ENCODE results near the gene F7.
"Not testable (repeated sequence)": the region's sequence is repeated elsewhere in the genome, so short reads cannot be mapped to it uniquely, and the experiment has no call there.

The F7 gene

DNA sequence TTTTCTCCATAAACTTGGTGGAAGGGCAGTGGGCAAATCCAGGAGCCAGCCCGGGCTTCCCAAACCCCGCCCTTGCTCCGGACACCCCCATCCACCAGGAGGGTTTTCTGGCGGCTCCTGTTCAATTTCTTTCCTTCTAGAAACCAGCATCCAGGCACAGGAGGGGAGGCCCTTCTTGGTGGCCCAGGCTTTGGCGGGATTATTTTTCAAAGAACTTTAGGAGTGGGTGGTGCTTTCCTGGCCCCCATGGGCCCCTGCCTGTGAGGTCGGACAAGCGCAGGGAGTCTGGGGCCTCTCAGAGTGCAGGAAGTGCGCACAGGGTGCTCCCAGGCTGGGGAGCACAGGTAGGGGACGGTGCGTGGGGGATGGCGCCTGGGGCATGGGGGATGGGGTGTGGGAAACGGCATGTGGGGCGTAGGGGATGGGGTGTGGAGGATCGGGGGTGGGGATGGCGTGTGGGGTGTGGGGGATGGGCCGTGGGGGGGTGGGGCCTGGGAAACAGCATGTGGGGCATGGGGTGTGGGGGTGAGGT lies 396 bp downstream of the F7 start:
- no peak for FAIRE-seq

DNA sequence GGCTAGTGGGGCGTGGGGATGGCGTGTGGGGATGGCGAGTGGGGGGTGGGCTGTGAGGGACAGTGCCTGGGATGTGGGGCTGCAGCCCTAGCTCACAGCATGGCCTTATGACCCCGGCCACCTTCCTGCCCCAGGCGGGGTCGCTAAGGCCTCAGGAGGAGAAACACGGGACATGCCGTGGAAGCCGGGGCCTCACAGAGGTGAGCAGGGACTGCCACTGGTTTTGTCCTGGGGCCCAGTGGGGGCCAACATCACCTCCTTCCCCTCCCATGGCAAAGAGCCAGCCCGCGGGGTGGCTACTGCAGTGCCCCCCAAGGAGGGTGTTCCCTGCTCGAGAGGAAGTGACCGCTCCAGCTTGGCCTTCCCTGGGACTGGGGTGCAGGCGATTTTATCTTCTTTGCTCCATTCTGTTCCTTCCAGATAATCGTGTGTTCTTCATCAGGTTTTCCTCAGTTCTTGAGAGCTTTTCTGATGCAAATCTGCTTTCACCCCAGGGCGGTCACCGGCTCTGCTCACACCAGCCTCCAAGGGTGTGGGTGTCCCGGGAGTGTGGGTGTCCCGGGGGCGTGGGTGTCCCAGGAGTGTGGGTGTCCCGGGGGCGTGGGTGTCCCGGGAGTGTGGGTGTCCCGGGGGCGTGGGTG lies 1.2 kb downstream of the F7 start:
- FAIRE-seq, result no peak

DNA sequence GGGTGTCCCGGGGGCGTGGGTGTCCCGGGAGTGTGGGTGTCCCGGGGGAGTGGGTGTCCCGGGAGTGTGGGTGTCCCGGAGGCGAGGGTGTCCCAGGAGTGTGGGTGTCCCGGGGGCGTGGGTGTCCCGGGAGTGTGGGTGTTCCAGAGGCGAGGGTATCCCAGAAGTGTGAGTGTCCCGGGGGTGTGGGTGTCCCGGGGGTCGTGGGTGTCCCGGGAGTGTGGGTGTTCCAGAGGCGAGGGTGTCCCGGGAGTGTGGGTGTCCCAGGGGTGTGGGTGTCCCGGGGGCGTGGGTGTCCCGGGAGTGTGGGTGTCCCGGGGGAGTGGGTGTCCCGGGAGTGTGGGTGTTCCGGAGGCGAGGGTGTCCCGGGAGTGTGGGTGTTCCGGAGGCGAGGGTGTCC lies 2.9 kb downstream of the F7 start:
- FAIRE-seq, result not testable (repeated sequence)

DNA sequence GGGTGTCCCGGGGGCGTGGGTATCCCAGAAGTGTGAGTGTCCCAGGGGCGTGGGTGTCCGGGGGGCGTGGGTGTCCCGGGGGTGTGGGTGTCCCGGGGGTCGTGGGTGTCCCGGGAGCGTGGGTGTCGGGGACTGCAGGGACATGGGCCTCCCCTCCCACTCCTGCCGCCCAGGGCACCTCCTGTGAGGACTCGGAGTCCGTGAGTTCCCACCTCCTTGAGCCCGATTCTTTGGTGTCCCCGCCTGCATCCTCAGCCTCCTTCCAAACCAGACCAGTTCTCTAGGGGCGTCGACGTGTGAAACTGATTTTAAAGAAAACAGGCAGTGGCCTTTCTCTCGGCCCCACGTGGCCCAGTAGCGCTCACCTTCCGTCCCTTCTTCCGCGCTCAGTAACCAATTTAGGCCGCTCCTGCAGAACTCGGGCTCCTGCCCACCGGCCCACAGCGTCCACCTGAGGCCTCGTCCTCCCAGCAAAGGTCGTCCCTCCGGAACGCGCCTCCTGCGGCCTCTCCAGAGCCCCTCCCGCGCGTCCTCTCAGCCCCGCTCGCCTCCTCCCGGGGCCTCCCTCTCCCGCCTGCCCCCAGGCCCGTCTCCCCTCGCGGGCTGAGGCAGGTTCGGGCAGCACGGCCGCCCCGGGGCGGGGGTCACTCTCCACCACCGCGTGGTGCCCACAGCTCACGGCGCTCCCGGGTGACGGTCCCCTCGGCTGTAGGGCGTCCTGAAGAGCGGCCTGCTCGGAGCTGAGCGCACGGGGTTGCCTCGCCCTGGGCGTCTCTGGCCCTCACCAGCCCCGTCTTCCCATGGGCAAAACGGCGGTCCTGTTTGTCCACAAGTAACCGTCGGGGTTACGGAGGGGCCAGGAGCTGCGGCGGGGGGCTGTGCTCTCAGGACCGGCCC lies 3.8 kb downstream of the F7 start:
- FAIRE-seq, result no peak

DNA sequence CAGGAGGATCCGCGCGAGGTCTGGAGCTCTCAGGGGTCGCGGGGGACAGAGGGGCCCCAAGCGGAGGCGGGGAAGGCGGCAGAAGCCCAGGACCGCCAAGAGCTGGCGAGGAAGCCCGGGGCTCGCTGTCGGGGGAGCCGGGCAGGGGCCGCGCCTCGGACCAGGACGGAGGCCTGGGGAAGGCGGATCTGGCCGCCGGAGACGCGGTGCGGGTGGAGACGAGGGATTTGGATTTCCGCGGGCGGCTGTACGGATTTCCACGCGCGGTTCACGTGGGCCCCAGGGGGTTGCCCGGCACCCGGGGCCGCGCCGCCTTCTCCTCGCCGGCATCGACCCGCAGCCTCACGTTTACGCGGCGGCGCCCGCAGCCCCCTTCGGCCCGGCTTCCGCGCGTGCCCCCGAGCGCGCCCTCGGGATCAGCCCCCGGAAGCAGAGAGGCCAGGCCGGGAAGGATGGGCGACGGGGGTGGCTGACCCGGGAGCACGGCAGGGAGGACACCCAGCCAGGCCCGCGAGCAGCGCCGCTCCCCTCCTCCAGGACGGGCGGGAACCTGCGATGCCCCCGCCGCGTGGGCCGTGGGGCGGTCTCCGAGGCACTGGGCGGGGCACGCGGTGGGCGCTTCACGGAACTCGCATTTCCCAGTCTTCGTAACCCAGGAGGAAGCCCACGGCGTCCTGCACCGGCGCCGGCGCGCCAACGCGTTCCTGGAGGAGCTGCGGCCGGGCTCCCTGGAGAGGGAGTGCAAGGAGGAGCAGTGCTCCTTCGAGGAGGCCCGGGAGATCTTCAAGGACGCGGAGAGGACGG lies 4.7 kb downstream of the F7 start:
- no peak for FAIRE-seq

DNA sequence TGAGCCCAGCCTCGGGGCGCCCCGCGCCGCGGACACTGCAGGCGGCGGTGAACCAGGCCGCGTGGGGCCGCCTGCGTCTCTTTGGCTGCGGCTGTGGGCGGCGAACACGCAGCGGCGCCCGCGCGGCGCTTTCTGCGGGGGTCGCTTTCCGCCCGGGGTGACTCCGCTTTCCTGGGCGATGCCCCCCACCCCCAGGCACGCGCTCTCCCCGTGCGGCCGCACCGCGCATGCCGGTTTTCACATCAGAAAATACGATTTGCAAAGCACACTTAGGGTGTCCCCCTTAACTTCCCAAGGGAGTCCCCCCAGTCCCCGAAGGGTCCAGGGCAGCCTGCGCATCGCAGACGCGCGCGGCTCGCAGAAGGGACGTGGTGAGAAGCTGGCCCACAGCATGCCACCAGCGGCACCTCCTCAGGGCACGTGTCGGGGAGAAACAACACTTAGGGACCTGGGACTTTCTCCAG lies 5.3 kb downstream of the F7 start:
- FAIRE-seq, result no peak

DNA sequence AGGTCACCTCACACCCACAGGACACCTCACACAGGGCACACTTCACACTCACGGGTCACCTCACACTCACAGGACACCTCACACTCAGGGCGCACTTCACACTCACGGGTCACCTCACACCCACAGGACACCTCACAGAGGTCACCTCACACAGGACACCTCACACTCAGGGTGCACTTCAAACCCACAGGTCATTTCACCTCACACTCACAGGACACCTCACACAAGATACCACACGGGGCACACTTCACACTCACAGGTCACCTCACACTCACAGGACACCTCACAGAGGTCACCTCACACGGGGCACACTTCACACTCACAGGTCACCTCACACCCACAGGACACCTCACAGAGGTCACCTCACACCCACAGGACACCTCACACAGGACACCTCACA lies 6.2 kb downstream of the F7 start:
- not testable (repeated sequence) for FAIRE-seq

DNA sequence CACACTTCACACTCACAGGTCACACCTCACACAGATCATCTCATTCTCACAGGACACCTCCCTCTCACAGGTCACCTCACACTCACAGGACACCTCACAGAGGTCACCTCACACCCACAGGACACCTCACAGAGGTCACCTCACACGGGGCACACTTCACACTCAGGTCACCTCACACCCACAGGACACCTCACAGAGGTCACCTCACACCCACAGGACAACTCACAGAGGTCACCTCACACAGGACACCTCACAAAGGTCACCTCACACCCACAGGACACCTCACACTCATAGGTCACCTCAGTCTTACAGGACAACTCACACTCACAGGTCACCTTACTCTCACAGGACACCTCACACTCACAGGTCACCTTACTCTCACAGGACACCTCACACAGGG lies 6.9 kb downstream of the F7 start:
- not testable (repeated sequence) for FAIRE-seq

DNA sequence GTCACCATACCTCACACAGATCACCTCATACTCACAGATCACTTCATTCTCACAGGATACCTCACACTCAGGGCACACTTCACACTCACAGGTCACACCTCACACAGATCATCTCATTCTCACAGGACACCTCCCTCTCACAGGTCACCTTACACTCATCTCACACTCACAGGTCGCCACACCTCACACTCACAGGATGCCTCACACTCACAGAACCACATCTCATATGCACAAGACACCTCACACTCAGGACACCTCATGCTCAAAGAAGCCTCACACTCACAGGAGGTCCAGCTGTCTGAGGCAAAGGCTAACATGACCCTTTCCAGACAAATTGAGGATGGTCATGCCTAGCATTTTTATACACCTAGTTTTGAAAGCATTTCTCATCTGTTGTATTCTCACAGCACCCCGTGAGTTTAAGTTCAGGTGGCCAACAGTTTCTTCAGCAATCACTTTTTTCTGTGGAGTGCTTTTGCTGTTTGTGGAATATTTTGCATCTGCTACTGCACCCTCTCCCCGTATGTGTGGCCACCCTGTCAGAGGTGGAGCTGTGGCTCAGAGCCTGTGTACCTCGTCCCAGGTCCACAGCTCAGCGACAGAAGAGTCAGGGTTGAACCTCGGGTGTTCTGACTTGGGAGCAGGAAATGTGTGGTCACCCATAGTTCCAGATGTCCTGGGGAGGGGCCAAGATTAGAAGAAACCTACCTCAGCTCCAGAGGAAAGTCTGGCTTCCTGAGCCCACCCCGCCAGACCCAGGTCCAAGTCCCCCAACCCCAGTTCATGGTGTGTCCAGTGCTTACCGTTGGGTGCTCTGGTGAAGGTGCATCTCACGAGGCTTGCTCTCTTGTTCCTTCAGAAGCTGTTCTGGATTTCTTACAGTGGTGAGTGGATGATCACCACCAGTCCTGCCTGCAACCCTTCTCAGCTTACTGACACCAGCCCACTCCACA lies 7.6 kb downstream of the F7 start:
- FAIRE-seq, result no peak

DNA sequence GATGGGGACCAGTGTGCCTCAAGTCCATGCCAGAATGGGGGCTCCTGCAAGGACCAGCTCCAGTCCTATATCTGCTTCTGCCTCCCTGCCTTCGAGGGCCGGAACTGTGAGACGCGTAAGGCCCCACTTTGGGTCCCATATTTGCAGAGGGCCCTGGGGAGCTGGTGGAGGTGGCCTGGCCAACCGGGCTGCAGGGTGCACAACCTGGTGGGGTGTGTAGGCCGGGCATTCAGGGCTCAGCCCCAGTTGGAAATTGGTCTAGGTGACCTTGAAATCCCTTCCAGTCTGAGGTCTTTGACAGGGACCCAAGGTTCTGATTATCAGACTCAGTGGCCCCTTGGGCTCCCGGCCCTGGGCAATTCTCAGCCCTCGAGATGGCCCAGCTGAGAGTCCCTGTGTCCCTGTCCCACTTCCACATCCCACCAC lies 8.3 kb downstream of the F7 start:
- no peak for FAIRE-seq

DNA sequence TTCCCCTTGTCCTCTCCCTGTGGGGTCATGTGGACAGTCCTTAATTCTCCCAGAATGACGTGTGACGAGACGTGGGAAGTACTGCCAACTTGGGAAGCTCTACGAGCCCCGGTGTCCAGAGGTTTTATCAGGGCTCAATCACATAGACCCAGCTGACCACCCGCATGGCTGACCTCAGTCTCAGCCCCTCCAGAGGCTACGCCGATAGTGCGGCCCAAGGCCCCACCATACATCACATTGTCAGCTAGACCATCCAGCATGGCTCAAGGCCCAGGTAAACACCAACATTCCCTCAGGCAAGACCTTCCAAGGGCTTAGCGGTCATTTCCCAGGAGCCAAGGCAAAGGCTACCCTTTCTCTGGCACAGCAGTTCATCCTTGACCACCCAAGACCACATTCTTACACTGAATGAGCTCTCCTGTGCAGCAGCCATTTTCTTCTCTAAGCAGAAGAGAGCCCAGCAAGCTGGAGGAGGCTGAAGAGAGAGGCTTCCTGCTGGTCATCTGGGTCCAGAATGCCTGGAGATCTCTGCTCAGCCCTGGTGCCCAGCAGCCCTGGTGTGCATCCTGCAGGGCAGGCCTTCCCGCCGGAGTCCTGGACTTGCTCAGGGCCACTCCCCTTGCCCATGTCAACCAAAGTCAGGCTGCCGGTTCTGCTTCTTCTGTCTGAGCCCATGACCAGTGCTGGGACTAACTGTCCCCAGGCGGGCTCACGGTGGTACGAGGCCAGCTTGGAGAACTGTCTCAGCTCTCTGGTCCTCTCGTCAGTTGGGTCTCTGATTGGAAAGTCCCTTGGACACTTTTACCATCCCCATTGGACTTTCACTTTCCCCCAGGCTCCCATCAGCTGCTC lies 9.1 kb downstream of the F7 start:
- no peak for FAIRE-seq

DNA sequence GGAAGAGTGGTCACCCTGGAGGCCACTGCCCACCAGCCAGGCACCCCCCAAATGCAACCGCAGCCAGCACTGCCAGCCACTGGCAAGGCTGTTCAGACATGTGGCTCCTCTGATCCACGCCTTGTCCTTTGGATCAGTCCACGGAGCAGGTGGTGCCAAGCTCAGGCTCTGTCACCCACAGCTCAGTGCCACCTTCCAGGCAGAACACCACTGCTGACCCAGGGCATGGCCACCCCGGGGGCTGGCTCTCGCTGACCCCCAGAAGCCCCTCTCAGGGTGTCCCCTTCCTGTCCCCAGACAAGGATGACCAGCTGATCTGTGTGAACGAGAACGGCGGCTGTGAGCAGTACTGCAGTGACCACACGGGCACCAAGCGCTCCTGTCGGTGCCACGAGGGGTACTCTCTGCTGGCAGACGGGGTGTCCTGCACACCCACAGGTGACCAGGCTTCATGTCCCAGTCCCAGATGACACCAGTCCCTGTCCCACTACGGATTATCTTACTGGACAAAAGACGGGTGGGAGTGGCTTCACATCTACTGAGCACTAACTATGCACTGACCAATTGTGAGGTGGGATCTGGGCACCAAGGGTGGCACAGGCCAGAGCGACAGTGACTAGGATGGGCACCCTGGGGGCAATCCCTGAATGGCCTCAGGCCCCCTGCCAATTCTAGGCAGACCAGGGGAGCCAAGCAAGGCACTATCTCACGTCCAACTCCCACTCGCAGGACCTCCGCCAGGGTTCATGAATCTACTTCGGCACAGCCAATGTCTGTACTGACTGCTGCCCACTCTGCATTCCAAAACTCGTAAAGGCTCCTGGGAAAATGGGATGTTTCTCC lies 10.0 kb downstream of the F7 start:
- FAIRE-seq, result no peak

DNA sequence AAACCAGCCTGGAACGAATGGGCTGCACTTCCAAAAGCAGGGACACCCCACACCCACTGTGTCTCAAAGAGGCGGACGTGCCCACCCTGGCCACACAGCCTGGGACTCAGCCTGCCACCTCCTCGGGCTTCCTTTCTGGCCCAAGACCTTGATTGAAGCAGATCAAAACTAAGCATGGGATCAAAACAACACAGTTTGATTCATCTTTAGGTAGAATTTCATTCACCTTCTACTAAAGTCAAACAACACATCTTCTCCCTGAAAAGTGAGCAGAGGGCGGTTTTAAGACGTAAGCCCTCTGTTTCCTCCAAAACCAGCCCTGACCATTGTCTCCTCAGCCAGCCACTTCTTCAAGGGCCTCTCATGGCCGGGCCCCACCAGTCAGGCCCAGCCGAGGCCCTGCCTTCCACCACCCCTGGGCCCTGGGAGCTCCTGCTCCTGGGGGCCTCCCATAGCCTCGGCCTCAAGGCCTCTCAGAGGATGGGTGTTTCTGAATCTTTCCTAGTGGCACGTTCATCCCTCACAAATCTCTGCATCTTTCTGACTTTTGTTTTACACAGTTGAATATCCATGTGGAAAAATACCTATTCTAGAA lies 10.7 kb downstream of the F7 start:
- FAIRE-seq, result no peak

DNA sequence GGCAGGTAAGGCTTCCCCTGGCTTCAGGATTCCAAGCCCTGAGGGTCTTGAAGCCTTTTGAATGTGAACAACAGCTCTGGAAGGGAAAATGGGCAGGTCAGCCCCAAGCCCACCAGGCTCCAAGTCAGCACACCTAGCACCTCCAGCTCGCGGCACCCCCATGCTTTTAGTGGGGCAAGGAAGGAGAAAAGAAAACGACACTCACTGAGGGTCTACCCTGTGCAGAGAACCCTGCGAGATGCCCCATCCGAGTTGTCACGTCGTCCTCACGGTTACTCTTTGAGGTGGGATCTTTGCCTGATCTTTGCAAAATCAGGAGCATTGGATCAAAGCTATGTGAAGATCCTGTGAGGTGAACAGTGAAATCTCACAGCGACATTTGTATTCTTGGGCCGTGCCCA lies 11.3 kb downstream of the F7 start:
- no peak for FAIRE-seq

DNA sequence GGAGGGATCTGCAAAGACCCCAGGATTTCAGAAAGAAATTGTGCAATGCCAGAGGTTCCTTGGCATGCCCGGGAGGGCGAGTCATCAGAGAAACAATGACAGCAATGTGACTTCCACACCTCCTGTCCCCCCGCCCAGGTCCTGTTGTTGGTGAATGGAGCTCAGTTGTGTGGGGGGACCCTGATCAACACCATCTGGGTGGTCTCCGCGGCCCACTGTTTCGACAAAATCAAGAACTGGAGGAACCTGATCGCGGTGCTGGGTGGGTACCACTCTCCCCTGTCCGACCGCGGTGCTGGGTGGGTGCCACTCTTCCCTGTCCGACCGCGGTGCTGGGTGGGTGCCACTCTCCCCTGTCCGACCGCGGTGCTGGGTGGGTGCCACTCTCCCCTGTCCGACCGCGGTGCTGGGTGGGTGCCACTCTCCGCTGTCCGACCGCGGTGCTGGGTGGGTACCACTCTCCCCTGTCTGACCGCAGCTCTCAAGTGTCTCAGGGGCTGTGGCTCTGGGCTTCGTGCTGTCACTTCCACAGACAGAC lies 11.8 kb downstream of the F7 start:
- FAIRE-seq, result no peak

DNA sequence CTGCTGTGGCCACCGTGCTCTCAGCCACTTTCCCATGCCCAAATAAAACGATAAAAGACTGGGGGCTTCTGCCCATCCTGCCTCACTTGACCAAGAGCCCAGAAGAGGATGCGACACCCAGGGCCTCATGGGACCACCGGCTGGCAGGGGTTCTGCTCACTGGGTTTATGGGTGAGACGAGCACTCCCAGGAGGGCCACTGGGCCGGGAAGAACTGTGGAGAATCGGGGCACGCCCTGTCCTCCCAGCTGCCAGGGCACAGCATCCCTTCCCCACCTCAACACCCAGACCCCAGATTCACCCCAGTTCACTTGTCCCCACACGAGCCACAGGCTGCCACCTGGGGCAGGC lies 12.3 kb downstream of the F7 start:
- FAIRE-seq, result no peak

DNA sequence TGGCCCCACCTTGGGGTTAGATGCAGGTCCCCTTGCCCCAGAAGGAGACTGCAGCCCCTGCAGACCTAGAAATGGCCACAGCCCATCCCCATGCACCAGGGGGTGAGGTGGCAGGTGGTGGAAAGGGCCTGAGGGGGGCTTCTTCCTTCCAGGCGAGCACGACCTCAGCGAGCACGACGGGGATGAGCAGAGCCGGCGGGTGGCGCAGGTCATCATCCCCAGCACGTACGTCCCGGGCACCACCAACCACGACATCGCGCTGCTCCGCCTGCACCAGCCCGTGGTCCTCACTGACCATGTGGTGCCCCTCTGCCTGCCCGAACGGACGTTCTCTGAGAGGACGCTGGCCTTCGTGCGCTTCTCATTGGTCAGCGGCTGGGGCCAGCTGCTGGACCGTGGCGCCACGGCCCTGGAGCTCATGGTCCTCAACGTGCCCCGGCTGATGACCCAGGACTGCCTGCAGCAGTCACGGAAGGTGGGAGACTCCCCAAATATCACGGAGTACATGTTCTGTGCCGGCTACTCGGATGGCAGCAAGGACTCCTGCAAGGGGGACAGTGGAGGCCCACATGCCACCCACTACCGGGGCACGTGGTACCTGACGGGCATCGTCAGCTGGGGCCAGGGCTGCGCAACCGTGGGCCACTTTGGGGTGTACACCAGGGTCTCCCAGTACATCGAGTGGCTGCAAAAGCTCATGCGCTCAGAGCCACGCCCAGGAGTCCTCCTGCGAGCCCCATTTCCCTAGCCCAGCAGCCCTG lies 12.8 kb downstream of the F7 start:
- FAIRE-seq, result no peak

DNA sequence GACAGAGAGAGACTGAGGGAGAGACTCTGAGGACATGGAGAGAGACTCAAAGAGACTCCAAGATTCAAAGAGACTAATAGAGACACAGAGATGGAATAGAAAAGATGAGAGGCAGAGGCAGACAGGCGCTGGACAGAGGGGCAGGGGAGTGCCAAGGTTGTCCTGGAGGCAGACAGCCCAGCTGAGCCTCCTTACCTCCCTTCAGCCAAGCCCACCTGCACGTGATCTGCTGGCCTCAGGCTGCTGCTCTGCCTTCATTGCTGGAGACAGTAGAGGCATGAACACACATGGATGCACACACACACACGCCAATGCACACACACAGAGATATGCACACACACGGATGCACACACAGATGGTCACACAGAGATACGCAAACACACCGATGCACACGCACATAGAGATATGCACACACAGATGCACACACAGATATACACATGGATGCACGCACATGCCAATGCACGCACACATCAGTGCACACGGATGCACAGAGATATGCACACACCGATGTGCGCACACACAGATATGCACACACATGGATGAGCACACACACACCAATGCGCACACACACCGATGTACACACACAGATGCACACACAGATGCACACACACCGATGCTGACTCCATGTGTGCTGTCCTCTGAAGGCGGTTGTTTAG lies 13.7 kb downstream of the F7 start:
- no peak for FAIRE-seq
